COLO668 (cell line): ENCODE results near the gene HS3ST3A1.
A peak's percentile ranks its signal among the peaks of the same experiment; 100 is the strongest.

ENCODE experiments used
- DNase-seq: peaks from one replicate; lab custom pipeline; 2025; ENCODE audit not compliant: unreplicated experiment; lab: John Stamatoyannopoulos, UW

HS3ST3A1 gene

GRCh38 chr17:13601776-13602551 is at the start of gene HS3ST3A1:
Gene HS3ST3A1 (minus strand): TSS chr17:13601929. CDS start chr17:13601129, 800 bp downstream.
- DNase-seq, result peak; percentile 9

- DNase-seq, result no peak
Observed at GRCh38 chr17:13650096-13650675, 48.5 kb upstream of the HS3ST3A1 start.

- DNase-seq, result no peak
Observed at GRCh38 chr17:13647543-13648021, 45.9 kb upstream of the HS3ST3A1 start.

GRCh38 chr17:13646969-13647542 is 45.3 kb upstream of the HS3ST3A1 start:
- DNase-seq, result no peak

GRCh38 chr17:13646411-13646810 is 44.7 kb upstream of the HS3ST3A1 start:
- no peak for DNase-seq

- DNase-seq, result no peak
Observed at GRCh38 chr17:13643180-13643579, 41.5 kb upstream of the HS3ST3A1 start.

- no peak for DNase-seq
Observed at GRCh38 chr17:13642188-13642587, 40.5 kb upstream of the HS3ST3A1 start.

GRCh38 chr17:13640551-13640950 is 38.8 kb upstream of the HS3ST3A1 start:
- DNase-seq, result no peak

- no peak for DNase-seq
Observed at GRCh38 chr17:13638855-13639458, 37.2 kb upstream of the HS3ST3A1 start.

GRCh38 chr17:13636951-13637350 is 35.2 kb upstream of the HS3ST3A1 start:
- no peak for DNase-seq

GRCh38 chr17:13635951-13636350 is 34.2 kb upstream of the HS3ST3A1 start:
- DNase-seq, result no peak

- no peak for DNase-seq
Observed at GRCh38 chr17:13634021-13634420, 32.3 kb upstream of the HS3ST3A1 start.

GRCh38 chr17:13631529-13631928 is 29.8 kb upstream of the HS3ST3A1 start:
- DNase-seq, result no peak

GRCh38 chr17:13626703-13627102 is 25.0 kb upstream of the HS3ST3A1 start:
- no peak for DNase-seq

GRCh38 chr17:13619462-13619861 is 17.7 kb upstream of the HS3ST3A1 start:
- no peak for DNase-seq

GRCh38 chr17:13616031-13616430 is 14.3 kb upstream of the HS3ST3A1 start:
- no peak for DNase-seq

- no peak for DNase-seq
Observed at GRCh38 chr17:13609941-13610340, 8.2 kb upstream of the HS3ST3A1 start.

- peak; percentile 9 for DNase-seq
Observed at GRCh38 chr17:13601322-13601775, 380 bp downstream of the HS3ST3A1 start.

GRCh38 chr17:13600475-13601321 is 1.0 kb downstream of the HS3ST3A1 start:
- DNase-seq, result peak; percentile 2

- DNase-seq, result no peak
Observed at GRCh38 chr17:13599864-13600263, 1.9 kb downstream of the HS3ST3A1 start.

GRCh38 chr17:13599168-13599577 is 2.6 kb downstream of the HS3ST3A1 start:
- no peak for DNase-seq
